Skeletal muscle cell (primary cell): Measurements from ENCODE around the gene HPGDS.
"Not testable (repeated sequence)": the region's sequence is repeated elsewhere in the genome, so short reads cannot be mapped to it uniquely, and the experiment has no call there.

Experiments
- DNase-seq: peaks from one replicate; pipeline ENCODE4 v3.0.0-alpha.2; 2010; ENCODE audit warnings: low read depth
- H3K4me3 ChIP-seq: 2 replicates; pipeline ENCODE4 v1.5.1; 2011; ENCODE audit warnings: low read depth, mild to moderate bottlenecking, control low read depth, low read length, moderate library complexity

Gene HPGDS

GRCh38 chr4:94359221-94359620 is 16.6 kb upstream of the HPGDS start:
- no peak for DNase-seq
- H3K4me3 ChIP-seq, result no peak overlapping the region

GRCh38 chr4:94358101-94358500 is 15.5 kb upstream of the HPGDS start:
- H3K4me3 ChIP-seq, result no peak overlapping the region
- no peak for DNase-seq

GRCh38 chr4:94357624-94358023 is 15.0 kb upstream of the HPGDS start:
- peak; percentile 20 for DNase-seq
- no peak overlapping the region for H3K4me3 ChIP-seq

- H3K4me3 ChIP-seq, result no peak overlapping the region
- no peak for DNase-seq
These were observed 13.8 kb upstream of the HPGDS start for GRCh38 chr4:94356444-94356843.

GRCh38 chr4:94354474-94354896 is 11.8 kb upstream of the HPGDS start:
- no peak for DNase-seq
- no peak overlapping the region for H3K4me3 ChIP-seq

- no peak overlapping the region for H3K4me3 ChIP-seq
- DNase-seq, result peak; percentile 19
These were observed 10.4 kb upstream of the HPGDS start for GRCh38 chr4:94352996-94353395.

GRCh38 chr4:94352163-94352562 is 9.5 kb upstream of the HPGDS start:
- DNase-seq, result no peak
- H3K4me3 ChIP-seq, result no peak overlapping the region

- DNase-seq, result no peak
- H3K4me3 ChIP-seq, result no peak overlapping the region
These were observed 8.7 kb upstream of the HPGDS start for GRCh38 chr4:94351319-94351718.

GRCh38 chr4:94350095-94350494 is 7.5 kb upstream of the HPGDS start:
- no peak overlapping the region for H3K4me3 ChIP-seq
- no peak for DNase-seq

GRCh38 chr4:94349193-94349592 is 6.6 kb upstream of the HPGDS start:
- no peak for DNase-seq

GRCh38 chr4:94348666-94349065 is 6.0 kb upstream of the HPGDS start:
- no peak overlapping the region for H3K4me3 ChIP-seq
- DNase-seq, result no peak

More at GRCh38 chr4:94349193-94349592, 6.6 kb upstream of the HPGDS start:
- no peak overlapping the region for H3K4me3 ChIP-seq

GRCh38 chr4:94346541-94346940 is 3.9 kb upstream of the HPGDS start:
- DNase-seq, result no peak
- H3K4me3 ChIP-seq, result no peak overlapping the region

GRCh38 chr4:94345969-94346368 is 3.3 kb upstream of the HPGDS start:
- no peak overlapping the region for H3K4me3 ChIP-seq
- no peak for DNase-seq

GRCh38 chr4:94345266-94345665 is 2.6 kb upstream of the HPGDS start:
- no peak for DNase-seq
- no peak overlapping the region for H3K4me3 ChIP-seq

GRCh38 chr4:94344457-94344856 is 1.8 kb upstream of the HPGDS start:
- no peak overlapping the region for H3K4me3 ChIP-seq
- no peak for DNase-seq

GRCh38 chr4:94341481-94342370 is 910 bp downstream of the HPGDS start:
- no peak overlapping the region for H3K4me3 ChIP-seq
- DNase-seq, result peak; percentile 13

- no peak for DNase-seq
- H3K4me3 ChIP-seq, result no peak overlapping the region
These were observed 2.9 kb downstream of the HPGDS start for GRCh38 chr4:94339779-94340178.

- DNase-seq, result no peak
- H3K4me3 ChIP-seq, result no peak overlapping the region
These were observed 3.8 kb downstream of the HPGDS start for GRCh38 chr4:94338681-94339351.

- not testable (repeated sequence) for DNase-seq, H3K4me3 ChIP-seq
These were observed 5.8 kb downstream of the HPGDS start for GRCh38 chr4:94336791-94337190.

GRCh38 chr4:94336303-94336702 is 6.3 kb downstream of the HPGDS start:
- no peak for DNase-seq
- H3K4me3 ChIP-seq, result no peak overlapping the region

- no peak for DNase-seq
- H3K4me3 ChIP-seq, result no peak overlapping the region
These were observed 7.7 kb downstream of the HPGDS start for GRCh38 chr4:94334962-94335361.
